Ovary (tissue), 3 donors: ENCODE data around the gene CSNK2A1.

Experiments used
- EP300 ChIP-seq: sonication (generic); formaldehyde crosslinking; IDR thresholded peaks from one replicate; pipeline ENCODE4 v1.6.1; 2017; ENCODE audit warnings: antibody characterized with exemption
- POLR2A ChIP-seq: fragments of 450-650 bp; IDR thresholded peaks from one replicate; pipeline ENCODE4 v1.6.1; 2017; ENCODE audit warnings: antibody characterized with exemption, mild to moderate bottlenecking, moderate library complexity
- TF ChIP-seq, protein P1 (sequence below), 3 donors: fragments of 450-650 bp in 2 of 3; fragments of 200-600 bp in 1 of 3; IDR thresholded peaks; one replicate each; pipeline versions ENCODE4 v1.5.1 to v1.8.0; 2016 to 2022; ENCODE audit warnings: antibody characterized with exemption in 3 of 3, mild to moderate bottlenecking in 1 of 3
- donor health status: DM: no; HTN: no; CAD: no.

DNA sequence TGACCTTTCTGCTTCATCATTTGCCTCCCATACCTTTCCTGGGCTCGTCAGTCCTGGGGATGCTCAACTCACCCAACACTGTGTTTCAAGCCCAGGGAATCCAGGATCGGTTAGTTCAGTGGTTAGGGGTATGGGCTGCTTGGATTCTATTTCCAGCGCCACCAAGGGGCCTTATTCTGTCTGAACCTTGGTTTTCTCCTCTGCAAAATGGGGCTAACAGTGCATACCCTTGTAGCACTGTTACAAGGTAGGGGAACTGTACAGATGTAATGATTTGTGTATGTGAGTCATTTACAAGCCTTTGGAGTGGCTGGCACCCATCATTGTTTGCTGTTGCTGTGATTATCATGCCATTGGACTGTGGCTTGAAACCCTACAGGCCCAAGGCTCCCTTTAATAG lies 14.5 kb upstream of the CSNK2A1 start:
- TF ChIP-seq POLR2A (no peak), EP300 (no peak)
- TF ChIP-seq, protein P1, sequence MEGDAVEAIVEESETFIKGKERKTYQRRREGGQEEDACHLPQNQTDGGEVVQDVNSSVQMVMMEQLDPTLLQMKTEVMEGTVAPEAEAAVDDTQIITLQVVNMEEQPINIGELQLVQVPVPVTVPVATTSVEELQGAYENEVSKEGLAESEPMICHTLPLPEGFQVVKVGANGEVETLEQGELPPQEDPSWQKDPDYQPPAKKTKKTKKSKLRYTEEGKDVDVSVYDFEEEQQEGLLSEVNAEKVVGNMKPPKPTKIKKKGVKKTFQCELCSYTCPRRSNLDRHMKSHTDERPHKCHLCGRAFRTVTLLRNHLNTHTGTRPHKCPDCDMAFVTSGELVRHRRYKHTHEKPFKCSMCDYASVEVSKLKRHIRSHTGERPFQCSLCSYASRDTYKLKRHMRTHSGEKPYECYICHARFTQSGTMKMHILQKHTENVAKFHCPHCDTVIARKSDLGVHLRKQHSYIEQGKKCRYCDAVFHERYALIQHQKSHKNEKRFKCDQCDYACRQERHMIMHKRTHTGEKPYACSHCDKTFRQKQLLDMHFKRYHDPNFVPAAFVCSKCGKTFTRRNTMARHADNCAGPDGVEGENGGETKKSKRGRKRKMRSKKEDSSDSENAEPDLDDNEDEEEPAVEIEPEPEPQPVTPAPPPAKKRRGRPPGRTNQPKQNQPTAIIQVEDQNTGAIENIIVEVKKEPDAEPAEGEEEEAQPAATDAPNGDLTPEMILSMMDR (IDR thresholded peaks at IDR 0.05), result no peak
